Activated CD4-positive, CD25-positive, alpha-beta regulatory T cell treated with anti-CD3 and anti-CD28 coated beads, Interleukin-2, amount 50 U/mL, for 16 hours (primary cell): ENCODE data around the gene SLITRK5.

Source experiments
- DNase-seq: peaks from one replicate; pipeline ENCODE4 v3.0.0-alpha.2; 2020; ENCODE audit warnings: low read depth, low spot score

SLITRK5 gene, protein sequence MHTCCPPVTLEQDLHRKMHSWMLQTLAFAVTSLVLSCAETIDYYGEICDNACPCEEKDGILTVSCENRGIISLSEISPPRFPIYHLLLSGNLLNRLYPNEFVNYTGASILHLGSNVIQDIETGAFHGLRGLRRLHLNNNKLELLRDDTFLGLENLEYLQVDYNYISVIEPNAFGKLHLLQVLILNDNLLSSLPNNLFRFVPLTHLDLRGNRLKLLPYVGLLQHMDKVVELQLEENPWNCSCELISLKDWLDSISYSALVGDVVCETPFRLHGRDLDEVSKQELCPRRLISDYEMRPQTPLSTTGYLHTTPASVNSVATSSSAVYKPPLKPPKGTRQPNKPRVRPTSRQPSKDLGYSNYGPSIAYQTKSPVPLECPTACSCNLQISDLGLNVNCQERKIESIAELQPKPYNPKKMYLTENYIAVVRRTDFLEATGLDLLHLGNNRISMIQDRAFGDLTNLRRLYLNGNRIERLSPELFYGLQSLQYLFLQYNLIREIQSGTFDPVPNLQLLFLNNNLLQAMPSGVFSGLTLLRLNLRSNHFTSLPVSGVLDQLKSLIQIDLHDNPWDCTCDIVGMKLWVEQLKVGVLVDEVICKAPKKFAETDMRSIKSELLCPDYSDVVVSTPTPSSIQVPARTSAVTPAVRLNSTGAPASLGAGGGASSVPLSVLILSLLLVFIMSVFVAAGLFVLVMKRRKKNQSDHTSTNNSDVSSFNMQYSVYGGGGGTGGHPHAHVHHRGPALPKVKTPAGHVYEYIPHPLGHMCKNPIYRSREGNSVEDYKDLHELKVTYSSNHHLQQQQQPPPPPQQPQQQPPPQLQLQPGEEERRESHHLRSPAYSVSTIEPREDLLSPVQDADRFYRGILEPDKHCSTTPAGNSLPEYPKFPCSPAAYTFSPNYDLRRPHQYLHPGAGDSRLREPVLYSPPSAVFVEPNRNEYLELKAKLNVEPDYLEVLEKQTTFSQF

DNA sequence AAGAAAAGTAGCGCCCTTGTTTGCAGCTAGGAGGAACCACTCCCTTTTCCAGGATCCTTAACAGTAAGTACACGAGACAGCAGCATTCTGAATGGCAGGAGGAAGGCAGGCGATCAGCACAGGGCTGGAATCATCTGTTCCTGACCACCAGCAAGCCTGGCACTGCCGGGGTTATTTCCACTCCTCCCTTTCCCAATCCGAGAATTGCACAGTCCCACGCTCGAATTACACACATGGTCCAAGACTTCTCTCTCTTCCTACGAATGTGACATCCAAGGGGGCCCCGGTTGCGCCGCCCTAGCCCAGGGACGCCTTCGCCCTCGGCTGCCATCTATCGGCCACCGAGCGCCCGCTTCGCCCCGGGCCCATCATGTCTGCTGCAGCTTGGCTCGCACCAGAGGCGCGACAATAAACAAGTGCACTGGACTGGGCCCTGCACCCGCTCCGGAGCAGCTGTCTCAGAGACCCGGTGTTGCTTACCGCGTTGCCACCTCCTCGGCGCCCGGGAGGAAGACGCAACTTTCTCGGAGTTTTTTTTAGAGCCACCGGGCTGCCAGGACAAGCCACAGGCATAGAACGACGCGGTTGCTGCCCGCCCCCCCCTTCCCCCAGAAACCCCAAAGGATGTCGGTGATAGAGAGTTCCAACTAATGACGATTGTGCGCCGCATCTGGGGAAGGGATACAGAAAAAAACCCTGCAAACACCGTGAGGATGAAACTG lies at the start of gene SLITRK5:
Gene SLITRK5 (plus strand): TSS at position 341 of the 722 bp plus-strand sequence. CDS start 4,018 bp downstream, outside the sequence.
- no peak for DNase-seq

DNA sequence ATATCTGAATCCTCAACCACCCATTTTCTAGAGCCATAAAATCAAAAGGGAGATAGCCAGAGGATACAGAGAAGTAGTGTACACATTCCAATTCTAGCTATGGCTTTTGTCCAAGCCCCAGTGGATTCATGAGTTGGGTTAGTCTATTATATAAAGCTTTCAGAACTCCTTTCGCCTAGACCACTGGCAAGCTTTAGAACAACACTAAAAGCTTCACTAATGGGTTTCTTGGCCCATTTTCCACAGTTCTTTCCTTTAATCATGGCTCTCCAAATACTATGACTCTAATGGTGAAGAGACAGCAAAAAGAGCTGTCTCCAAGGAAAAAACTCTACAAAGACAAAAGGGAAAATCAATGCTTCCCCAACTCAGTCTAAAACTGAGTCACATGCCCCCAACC lies 48.2 kb upstream of the SLITRK5 start:
- no peak for DNase-seq

DNA sequence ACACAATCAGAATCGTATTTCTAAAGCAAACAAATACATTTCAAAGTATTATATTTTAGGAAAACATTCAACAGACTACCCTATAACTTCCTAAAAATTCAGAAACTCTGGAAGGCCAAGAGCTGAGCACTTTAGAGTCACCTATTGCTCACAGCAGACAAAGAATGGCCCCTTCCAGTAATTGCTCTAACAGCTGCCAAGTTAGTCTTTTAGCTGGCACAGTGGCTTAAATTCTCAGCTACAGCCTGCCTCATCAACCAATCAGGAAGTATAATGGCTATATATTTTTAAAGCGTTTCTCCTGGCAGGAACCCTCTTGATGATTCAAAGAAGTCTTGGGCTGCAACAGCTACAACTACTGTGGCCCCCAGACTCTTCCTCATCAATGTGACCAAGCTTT lies 14.9 kb upstream of the SLITRK5 start:
- DNase-seq, result no peak

DNA sequence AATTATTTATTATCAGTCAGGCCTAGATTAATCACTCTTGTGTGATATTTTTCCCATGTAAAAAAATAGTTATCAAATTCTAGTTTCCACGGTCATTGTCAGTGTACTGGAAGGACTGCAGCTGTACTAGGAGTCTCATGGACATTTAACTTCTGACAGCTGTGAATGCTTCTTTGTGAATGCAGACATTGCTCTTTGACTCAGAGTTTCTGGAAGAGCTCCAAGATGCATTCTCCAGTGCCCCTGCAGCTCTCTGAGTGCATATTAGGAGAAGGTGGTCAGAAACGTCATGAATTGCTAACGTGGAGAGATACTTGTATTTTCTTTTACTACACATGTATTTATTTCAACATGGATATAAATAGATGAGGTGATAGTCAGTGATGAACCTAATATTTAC lies 9.7 kb upstream of the SLITRK5 start:
- DNase-seq, result no peak

DNA sequence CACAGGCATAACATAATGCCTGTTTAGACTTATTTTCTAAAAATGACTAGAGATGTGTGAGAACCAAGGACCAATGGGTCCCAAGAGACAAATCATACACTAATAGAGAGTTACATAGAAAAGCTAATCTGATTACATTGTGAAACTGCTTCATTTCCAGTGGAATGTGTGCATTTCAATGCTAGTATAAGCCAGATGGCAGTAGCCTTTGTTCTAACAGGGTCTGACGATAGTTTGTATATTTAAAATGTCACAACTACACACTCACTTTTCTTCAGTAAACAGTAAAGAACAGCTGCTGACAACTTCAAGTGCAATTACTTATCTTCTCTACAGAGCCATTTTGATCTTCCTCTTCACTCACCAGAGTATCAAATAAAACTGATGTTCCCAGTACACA lies 4.3 kb upstream of the SLITRK5 start:
- DNase-seq, result no peak

DNA sequence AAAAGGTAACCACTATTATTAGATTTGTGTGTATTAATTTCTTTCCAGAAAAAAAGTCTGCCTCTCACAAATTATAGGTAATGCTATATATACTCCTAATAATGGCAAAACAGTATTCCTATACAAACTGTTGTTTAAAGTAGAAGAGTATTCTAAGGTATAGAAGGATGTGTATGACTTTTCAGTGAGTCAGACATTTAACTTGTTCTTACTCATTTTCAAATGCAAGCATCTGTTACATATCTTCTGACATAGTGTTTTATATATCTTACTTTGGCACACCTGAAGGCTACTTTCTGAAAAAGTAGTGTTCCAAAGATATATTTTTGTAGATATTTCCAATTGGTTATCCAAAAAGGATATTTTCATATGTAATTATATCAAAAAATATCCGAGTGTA lies 3.5 kb upstream of the SLITRK5 start:
- no peak for DNase-seq

DNA sequence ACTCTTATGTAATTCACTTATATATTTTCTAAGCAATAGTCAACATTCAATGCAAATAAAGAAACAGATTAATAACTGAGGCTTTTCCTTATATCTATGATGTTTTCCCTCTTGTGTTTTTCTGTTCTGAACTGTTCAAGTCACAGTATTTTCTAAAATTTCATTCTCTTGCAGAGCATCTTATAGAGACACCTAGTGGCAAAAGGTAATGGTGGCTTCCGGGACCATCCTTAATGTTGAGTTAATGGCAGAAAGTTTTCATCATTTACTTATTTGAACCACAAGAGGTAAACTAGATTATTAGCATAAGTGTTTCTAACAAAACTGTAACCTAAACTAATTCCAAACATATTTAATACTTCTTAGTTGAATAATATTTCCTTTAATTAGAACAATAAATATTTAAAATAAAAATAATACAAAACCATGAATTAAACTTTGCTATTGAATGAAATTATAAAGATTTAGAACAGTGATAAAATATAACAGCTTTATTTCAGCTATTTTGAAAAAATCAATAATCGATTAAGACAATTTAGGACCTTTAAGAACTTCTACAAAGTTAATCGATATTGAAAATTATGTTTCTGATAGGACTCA lies 1.7 kb upstream of the SLITRK5 start:
- DNase-seq, result no peak

DNA sequence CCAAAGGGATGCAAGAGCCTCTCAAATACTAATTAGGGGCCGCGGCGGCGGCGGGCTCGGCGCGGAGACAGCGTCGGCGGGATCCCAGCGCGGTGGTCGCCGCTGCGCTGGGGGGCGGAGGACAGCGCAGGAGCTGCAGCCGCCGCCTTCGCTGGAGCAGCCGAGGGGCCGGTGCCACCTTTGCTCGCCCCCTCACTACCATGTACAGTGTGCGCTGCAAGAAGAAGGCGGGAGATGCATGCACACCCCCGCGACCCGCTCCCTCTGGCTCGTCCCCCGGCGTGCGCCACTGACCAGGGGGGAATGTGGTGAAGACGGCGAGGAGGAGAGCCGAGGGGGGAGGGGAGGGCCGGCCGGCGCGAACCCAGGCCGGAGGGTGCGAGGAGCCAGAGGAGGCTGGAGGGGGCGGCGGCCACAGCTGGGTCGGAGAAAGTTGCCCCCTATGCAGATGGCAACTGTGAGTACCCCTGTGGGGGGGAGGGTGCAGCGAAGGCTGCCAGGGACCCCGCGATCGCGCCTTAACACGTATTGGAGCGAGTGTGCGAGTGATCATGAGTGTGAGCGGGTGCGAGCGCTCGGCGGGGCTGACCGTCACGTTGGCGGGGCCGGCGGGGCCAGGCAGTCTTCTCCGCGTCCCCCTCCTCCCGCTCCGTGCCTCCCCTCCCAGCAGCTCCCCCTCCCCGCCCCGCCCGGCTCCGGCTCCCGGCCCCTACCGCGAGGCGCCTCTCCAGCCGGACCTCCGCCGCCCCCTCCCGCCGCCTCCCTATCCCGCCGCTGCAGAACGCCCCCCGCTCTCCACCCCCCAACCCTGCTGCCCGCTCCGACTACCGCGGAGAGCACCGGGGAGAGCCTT lies 808 bp downstream of the SLITRK5 start:
- DNase-seq, result no peak

DNA sequence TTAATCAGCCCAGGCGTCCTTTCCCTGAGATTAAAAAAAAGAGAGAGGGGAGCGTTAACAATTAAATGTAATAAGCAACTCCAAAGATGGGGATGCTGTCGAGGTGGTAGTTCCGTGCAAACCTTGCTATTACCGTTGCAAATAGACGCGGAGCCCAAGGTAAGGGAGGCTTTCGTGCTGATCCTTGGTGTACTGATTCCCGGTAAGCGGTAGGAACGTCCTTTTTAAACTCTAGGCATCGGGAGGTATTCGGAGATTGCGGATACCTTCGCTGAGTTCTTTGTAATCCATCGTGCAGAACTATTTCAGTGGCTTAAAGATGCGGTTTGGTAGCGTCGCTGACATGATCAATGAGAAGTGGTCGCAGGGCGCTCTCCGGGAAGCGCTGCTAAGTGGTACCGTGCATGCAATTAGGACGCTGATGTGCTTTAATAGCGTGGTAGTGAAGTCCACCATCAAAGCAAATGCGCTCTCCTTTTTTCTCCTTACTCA lies 3.1 kb downstream of the SLITRK5 start:
- no peak for DNase-seq

DNA sequence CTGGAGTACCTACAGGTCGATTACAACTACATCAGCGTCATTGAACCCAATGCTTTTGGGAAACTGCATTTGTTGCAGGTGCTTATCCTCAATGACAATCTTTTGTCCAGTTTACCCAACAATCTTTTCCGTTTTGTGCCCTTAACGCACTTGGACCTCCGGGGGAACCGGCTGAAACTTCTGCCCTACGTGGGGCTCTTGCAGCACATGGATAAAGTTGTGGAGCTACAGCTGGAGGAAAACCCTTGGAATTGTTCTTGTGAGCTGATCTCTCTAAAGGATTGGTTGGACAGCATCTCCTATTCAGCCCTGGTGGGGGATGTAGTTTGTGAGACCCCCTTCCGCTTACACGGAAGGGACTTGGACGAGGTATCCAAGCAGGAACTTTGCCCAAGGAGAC lies 4.7 kb downstream of the SLITRK5 start:
- DNase-seq, result no peak

DNA sequence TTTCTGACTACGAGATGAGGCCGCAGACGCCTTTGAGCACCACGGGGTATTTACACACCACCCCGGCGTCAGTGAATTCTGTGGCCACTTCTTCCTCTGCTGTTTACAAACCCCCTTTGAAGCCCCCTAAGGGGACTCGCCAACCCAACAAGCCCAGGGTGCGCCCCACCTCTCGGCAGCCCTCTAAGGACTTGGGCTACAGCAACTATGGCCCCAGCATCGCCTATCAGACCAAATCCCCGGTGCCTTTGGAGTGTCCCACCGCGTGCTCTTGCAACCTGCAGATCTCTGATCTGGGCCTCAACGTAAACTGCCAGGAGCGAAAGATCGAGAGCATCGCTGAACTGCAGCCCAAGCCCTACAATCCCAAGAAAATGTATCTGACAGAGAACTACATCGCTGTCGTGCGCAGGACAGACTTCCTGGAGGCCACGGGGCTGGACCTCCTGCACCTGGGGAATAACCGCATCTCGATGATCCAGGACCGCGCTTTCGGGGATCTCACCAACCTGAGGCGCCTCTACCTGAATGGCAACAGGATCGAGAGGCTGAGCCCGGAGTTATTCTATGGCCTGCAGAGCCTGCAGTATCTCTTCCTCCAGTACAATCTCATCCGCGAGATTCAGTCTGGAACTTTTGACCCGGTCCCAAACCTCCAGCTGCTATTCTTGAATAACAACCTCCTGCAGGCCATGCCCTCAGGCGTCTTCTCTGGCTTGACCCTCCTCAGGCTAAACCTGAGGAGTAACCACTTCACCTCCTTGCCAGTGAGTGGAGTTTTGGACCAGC lies 5.3 kb downstream of the SLITRK5 start:
- DNase-seq, result no peak

DNA sequence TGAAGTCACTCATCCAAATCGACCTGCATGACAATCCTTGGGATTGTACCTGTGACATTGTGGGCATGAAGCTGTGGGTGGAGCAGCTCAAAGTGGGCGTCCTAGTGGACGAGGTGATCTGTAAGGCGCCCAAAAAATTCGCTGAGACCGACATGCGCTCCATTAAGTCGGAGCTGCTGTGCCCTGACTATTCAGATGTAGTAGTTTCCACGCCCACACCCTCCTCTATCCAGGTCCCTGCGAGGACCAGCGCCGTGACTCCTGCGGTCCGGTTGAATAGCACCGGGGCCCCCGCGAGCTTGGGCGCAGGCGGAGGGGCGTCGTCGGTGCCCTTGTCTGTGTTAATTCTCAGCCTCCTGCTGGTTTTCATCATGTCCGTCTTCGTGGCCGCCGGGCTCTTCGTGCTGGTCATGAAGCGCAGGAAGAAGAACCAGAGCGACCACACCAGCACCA lies 5.9 kb downstream of the SLITRK5 start:
- DNase-seq, result no peak

DNA sequence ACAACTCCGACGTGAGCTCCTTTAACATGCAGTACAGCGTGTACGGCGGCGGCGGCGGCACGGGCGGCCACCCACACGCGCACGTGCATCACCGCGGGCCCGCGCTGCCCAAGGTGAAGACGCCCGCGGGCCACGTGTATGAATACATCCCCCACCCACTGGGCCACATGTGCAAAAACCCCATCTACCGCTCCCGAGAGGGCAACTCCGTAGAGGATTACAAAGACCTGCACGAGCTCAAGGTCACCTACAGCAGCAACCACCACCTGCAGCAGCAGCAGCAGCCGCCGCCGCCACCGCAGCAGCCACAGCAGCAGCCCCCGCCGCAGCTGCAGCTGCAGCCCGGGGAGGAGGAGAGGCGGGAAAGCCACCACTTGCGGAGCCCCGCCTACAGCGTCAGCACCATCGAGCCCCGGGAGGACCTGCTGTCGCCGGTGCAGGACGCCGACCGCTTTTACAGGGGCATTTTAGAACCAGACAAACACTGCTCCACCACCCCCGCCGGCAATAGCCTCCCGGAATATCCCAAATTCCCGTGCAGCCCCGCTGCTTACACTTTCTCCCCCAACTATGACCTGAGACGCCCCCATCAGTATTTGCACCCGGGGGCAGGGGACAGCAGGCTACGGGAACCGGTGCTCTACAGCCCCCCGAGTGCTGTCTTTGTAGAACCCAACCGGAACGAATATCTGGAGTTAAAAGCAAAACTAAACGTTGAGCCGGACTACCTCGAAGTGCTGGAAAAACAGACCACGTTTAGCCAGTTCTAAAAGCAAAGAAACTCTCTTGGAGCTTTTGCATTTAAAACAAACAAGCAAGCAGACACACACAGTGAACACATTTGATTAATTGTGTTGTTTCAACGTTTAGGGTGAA lies 6.6 kb downstream of the SLITRK5 start:
- DNase-seq, result no peak

DNA sequence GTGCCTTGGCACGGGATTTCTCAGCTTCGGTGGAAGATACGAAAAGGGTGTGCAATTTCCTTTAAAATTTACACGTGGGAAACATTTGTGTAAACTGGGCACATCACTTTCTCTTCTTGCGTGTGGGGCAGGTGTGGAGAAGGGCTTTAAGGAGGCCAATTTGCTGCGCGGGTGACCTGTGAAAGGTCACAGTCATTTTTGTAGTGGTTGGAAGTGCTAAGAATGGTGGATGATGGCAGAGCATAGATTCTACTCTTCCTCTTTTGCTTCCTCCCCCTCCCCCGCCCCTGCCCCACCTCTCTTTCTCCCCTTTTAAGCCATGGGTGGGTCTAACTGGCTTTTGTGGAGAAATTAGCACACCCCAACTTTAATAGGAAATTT lies 7.2 kb downstream of the SLITRK5 start:
- no peak for DNase-seq

DNA sequence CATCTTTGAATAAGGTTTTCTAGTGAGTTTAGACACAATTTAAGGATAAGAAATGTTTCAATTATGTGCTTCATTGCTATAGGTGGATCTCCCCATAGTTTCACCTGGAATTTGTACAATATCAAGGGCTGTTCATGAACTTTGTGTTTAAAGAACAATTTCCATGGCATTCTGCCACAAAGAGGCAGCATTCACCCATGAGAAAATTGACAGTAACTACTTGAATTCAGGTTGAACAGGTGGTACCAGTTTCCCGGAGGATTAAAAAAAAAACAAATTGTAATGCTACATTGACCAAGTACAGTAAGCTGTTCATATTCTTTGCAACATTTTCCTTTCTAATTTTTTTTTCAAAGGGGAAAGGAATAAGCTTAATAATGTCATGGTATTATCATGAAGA lies 9.1 kb downstream of the SLITRK5 start:
- no peak for DNase-seq

DNA sequence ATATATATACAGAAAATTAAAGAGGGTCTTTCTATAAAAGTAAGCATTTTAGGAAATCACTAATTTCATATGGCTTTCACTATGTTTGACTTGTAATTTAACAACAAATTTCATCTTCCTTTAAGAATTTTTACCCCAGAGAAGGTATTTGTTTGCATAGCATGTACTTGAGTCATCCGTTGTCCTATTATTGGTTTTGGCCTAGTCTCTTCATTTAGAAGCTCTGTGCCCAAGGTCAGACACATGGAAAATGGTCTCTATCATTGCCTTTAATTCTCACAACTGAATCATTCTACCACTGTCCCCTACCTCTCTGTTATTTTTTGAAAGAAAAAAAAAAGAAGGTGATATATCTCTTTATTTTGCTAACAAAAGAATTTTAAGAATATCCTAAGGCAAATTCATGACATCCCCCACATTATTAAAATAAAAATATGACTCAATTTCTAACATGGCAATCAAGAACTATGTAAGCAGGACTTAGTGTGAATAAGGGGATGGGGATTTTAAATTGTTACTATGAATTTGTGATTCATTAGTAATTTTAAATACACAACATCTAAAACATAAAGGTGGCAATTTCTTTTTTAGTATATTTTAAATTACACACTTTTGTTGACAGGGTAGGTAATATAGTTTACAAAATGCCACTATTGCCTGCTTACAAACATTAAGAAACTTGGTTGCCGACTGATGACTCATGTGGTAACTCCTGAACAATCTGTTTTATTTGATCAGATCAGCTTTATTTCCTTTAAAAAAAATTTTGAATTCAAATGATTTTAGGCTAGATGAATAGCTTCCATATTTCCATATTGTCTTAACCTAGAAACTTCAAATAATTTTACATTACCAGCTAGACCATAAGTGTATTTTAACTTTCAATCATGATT lies 13.9 kb downstream of the SLITRK5 start:
- no peak for DNase-seq

DNA sequence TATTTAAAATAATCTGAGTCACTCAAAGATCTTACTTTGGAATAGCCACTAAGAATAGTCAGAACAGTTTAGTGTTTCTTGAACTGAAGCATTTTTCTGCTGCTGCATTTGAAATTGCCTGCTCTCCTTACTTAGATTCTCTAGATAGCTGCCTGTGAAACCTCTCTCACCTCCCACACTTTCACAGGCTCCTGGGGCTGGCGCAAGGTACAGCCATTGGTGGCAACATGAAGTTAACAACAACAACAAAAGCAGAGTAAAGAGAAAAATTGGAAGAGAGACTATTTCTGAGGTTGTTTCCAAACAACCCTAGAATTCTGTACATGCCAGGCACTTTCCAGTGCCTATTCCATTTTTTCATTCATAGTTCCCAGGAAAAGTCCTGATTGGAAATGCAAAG lies 25.3 kb downstream of the SLITRK5 start:
- no peak for DNase-seq

DNA sequence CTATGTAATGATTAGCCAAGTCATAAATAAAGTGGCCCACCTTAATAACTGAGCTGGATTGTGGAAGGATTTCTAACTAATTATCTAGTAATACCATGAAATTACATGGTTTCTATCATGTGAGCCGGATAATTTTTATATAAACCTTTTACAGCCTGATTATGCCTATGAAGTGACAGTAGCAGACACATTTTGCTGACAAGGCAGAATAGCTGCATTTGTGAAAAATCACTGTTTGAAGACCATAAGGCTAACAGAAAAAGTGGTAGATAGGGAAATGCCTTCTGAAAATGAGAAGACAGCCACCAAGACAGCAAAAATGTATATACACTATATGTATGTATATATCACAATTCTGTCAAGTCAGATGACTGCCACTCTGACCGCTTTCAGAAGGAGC lies 27.1 kb downstream of the SLITRK5 start:
- no peak for DNase-seq
